ENCODE results near the gene NTSR1.

NTSR1 gene

DNA sequence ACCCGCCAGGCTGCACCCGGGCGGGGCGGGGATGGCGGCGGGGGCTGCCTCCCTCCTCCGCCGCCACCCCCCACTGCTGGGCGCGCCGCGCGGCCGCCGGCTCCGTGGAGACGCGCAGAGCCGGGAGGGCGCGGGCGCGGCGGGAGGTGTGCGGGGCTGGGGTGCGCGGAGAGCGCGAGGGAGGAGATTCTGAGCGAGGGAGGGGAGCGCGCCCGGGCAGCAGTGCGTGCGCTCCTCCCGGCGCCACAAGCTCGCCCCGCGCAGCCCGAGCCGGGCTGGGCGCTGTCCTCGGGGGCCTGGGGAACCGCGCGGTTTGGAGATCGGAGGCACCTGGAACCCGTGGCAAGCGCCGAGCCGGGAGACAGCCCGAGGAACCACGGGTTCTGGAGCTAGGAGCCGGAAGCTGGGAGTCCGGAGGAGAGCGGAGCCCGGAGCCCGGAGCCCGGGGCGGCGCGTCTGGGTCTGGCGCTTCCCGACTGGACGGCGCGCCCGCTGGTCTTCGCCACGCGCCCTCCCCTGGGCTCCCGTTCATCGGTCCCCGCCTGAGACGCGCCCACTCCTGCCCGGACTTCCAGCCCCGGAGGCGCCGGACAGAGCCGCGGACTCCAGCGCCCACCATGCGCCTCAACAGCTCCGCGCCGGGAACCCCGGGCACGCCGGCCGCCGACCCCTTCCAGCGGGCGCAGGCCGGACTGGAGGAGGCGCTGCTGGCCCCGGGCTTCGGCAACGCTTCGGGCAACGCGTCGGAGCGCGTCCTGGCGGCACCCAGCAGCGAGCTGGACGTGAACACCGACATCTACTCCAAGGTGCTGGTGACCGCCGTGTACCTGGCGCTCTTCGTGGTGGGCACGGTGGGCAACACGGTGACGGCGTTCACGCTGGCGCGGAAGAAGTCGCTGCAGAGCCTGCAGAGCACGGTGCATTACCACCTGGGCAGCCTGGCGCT lies at the start of gene NTSR1:
Gene NTSR1, plus strand, starts transcription at position 246 of the 946 bp plus-strand sequence. Its CDS starts 372 bp downstream, at position 618.
- peak; percentile 30 for DNase-seq

DNA sequence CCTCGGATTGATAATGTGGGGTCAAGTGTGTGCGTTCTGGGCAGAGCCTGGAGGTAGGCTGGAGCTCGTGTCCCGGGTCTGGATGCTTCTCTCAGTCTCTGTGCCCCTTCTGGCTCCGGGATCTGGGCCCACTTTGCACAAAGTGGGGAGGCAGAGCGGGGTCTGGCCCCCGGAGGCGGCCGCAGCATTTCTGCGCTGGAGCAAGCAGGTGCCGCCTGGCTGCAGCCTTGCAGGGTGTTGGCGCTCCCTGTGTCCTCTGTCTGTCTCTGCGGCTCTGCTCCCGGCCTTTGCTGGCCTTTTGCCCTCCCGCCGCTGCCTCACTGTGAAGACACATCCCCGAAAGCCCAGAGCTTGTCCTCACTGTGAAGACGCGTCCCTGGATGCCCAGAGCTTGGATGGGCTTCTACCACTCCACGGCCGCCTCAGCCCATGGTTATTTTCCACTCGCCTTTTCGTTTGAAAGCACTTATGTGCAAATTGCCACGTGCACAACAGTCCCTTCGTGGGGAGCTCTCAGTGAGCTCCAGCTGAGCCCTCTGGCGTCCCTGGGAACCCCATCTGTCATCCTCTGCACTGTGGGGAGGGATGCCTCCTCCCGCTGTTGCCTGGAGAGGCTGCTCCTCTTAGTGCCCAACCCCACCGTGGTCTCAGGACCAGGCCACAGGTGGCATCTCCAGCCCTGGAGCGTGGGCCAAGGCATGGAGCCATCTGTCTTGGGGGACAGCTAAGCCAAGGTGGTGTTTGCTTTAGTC lies 49.0 kb upstream of the NTSR1 start:
- DNase-seq, result no peak

DNA sequence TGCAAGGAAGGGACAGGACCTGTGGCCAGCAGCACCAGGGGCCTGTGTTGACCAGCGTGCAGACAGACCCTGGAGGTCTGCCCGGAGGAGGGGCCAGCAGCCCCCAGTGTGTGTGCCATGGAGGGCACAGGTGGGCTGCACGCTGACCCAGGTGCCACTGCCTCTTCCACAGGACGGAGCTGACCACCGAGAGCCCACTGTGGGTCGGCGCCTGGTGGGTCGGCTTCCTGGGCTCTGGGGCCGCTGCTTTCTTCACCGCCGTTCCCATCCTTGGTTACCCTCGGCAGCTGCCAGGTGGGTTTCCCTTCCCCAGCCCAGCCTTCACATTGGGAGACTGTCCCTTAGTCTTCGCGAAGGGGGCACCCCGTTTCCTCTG lies 48.4 kb upstream of the NTSR1 start:
- no peak for DNase-seq

DNA sequence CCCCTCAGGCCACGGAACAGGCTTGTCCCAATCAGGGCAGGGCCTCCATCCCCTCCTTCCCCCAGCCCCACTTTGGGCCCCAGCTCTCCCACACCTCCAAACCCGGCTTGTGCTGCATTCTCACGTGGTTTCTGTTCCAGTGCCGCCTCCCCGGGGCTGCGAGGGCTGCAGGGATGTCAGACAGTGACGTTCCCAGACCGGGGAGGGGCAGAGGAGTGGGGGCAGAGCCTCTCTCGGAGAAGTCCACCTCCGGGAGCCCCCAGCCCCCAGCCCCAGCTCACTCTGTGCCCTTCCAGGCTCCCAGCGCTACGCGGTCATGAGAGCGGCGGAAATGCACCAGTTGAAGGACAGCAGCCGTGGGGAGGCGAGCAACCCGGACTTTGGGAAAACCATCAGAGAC lies 47.9 kb upstream of the NTSR1 start:
- no peak for DNase-seq

DNA sequence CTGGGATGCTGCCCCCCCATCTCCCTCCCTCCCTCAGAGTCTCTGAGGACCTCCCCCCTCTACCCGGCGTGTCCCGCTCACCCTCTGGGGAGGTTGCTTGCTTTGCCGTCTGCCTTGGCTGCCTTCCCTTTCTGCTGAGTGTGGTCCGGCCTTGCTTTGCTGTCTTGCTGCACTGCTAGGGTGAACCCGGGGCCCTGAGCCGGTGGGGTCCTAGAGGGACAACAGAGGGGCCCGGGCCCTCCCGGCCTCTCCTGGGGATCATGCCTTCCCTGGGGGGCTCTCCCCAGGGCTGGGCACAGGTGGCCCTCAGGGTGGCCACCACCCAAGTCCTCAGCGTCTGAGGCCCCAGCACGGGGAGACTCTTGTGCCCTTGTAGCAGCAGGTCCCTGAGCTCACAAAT lies 47.0 kb upstream of the NTSR1 start:
- DNase-seq, result no peak

DNA sequence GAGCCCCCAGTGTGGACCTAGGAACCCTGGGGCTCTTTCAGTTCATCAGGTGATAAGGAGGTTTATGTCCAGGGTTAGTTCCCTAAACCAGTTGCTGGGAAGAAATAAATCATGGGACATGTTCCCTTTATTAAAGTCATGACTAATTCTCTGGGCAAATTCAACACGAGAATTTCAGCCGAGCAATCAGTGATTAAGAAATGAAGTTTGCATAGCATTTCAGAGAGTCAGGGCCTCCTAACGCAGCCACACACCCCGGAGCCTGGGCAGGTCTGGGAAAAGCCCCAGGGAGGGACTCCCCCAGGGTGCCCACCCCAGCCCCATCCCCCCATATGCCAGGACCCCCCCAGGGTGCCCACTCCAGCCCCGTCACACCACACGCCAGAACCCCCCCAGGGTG lies 46.2 kb upstream of the NTSR1 start:
- DNase-seq, result no peak

DNA sequence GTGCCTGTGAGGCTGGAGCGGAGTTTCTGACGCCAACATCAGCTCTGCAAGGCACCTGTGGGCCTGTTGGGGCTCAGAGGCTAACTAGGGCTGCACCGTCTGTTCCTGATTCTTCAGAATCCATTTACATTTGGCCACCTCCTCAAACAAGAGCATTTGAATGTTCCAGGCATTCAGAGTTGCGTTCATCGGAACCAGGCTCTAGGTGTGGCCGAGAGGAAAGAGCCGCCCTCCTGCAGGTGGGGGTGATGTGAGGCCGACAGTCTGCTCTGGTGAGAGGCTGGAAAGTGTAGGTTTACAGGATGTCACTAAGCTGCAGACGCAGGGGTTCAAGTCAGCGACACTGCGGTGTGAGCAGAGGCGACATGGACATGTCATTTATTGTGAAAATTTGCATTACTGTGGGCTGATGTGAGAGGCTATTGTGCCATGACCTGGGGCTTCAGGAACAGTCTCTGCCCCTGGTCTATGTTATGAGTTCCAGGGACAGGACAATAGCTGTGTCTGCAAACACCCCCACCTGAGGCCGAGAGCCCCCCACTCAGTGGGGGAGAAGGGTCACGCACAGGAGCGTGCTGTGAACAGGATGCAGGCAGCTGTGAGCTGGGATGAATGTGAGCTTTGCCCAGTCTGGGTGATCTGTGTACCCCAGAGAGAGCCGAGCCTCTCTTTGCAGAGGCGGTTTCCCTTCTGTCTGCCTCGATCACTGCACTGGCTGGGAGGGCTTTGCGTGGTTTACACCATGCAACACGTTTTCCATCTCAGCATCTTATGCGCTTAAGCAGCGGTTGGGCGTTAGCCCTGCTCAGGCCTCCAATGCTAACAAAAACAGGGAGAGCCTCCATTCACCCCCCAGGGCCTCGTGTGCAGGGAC lies 45.3 kb upstream of the NTSR1 start:
- no peak for DNase-seq

DNA sequence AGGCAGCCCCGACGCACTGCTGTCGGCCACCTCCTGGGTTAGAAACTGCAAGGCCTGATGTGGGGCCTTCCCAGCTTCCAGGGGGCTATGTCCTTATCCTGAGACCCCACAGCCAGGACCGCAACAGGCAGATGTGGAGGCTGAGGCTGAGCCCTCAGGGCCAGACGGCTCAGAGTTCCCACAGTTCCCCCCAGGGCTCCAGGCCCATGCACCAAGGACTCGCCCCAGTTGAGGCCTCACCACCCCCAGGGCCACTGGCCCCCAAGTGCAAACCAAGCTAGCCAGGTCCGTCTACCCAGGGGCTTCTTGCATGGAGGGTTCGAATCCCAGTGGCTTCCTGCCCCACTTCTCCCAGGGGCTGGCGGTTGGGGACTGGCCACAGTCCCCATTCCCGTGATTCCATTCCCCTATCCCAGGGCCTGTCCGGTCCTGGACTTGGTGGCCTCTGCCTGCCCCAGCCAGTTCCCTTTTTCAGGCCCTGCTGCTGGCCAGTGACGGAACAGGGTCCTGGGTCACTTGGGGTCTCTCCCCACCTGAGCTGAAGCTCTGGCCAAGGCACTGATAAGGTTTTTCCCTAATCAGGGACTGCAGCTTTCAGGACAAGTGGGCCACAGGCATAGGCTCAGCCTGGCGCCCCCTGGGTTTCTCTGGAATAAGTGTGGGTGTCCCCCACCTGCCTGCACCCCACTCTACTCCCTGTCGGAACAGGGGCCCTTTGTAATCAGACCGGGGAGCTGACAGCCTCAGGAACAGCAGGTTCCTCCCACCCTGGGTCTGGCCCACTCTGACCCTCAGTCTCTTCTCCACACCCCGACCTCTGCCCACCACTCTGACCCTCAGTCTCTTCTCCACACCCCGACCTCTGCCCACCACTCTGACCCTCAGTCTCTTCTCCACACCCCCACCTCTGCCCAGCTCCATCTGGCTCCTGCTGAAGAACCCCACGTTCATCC lies 44.3 kb upstream of the NTSR1 start:
- no peak for DNase-seq

DNA sequence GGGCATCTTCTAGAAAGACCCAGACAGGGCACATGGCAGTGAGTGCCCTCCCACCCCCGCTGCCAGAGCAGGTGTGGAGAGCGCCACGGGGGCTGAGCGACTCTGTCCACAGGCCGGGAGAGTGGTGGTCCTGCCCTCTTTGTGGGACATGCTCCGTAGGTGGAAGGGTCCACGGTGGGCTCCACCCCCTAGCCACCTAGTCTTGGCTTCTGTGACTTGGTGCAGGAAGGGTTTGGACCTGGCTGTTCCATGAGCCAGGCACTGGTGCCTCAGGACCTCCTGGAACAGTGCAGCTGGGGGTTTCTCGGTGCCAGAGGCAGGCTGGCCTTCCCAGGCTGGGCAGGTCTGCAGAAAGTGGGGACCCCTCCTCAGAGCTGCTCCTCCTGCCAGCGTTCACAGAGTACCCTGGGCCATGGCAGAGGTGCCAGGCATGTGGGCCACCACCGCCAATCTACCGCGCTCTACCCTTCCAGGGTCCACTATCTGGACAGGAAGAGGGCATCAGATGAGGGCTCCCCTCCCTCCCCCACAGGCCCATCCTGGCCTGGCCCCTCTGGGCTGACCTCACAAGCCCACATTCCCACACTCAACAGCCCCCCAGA lies 43.4 kb upstream of the NTSR1 start:
- no peak for DNase-seq

DNA sequence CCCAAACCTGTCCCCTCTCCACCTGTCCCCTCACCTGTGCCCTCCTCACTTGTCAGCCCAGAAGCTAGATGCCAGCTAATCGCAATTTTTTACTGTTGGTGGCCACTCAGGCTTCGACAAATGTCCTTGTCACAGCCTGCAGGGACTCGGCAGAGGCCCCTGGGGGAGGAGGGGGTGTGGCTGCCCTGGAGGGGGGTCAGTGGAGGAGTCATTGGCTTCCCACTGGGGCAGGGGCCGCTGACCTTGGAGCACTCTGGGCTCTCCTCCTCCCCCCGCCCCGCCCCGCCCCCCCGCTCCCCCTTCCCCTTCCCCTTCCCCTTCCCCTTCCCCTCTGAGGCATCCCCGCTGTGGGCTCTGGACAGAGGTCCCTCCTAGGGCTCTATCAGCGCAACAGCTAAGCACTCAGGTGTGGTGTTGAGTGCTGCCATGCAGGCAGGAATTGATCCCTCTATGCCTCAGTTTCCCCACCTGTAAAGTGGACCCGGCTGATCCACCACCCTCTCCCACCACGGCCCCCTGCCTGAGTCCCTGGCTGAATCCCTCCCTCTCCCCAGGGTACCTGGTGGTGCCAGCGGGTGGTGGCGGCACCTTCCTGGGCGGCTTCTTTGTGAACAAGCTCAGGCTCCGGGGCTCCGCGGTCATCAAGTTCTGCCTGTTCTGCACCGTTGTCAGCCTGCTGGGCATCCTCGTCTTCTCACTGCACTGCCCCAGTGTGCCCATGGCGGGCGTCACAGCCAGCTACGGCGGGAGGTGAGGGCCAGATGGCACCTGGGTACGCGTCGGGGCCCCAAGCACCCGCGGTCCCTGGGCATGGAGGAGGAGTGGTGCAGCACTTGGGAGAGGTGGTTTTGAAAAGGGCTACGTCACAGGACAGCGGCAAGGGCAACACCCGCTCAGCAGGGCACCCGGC lies 42.6 kb upstream of the NTSR1 start:
- peak; percentile 86 for DNase-seq

DNA sequence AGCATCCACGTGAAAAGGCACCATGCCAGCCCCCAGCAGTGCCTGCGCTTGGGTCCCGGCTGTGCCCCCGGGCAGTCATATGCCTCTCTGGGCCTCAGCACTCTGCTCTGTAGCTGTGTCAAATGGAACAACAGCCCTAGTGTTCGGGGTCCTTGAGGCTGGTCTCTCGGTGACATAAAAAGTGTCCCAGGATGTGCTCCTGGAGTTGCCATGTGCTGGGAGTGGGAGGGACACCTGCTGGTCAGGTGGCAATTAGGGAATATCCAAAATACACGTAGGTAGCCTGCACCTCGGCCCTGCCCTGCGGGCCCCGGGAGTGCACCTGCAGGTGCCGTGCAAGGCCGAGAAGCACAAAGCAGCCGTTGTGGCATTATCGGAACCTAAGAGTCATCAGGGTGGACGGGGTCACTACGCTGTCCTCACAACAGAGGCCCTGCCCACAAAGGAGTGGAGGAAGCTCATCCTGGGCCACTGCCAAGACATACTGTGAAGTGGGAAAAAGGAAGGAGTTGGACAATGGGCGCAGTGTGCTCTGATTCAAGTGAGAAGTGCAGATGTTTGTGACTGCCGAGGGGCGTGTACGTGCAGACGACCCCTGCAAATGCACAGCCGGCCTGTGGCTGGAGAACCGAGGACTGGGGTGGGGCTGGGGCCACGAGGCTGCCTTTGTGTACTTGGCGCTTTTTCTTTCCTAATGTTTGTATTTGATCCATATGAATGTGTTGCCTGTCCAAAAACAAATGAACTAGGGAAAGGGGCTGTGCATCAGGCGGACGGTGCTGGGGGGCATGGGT lies 41.7 kb upstream of the NTSR1 start:
- peak; percentile 80 for DNase-seq

DNA sequence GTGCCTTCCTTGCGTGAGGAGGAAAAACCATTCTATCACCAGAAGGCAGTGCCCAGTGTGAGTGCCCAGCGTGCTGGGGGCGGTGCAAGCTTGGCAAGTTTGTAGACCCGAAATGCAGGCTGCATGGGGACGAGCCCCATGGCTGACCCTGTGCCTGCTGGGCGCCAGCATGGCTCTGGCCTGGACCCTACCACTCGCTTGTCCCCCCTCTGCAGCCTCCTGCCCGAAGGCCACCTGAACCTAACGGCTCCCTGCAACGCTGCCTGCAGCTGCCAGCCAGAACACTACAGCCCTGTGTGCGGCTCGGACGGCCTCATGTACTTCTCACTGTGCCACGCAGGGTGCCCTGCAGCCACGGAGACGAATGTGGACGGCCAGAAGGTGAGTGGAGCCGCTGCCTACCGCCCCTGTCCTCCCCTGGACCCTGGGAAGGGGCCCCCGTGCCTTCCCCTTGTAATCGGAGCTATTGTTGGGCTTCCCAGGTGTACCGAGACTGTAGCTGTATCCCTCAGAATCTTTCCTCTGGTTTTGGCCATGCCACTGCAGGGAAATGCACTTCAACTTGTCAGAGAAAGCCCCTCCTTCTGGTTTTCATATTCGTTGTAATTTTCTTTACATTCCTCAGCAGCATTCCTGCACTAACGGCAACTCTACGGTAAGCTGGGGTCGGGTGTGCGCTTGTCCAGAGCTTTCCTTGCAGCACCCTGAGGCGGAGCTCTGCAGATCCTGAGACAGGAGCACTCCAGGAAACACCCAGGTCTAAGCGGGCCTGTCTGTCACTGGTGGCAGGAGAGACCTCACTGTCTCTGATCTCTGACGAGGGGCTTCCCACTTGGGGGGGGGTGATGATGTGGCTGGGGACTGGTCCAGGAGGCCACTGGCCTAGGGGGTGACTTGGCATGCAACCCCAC lies 40.9 kb upstream of the NTSR1 start:
- DNase-seq, result no peak

DNA sequence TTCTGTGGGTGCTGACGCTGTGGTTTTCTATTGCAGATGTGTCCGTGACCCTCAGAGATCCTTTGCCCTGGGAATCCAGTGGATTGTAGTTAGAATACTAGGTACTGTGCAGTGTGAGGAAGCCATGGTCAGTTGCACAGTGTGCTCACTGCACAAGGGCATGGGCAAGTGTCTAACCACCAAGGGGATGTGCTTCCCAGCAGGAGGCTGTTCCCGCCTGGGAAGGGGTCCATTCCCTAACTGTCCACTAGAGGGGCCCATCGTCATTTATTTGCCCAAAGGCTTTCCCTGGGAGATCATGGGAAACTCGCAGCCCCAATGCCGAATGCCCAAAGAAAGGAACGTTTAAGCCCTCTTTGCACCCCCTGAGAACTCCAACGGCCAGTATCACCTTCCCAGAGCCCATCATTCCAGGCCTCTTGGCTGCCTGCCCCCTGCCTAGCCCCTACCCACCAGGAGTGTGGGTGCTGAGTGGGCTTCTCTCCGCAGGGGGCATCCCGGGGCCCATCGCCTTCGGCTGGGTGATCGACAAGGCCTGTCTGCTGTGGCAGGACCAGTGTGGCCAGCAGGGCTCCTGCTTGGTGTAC lies 40.1 kb upstream of the NTSR1 start:
- peak; percentile 68 for DNase-seq

DNA sequence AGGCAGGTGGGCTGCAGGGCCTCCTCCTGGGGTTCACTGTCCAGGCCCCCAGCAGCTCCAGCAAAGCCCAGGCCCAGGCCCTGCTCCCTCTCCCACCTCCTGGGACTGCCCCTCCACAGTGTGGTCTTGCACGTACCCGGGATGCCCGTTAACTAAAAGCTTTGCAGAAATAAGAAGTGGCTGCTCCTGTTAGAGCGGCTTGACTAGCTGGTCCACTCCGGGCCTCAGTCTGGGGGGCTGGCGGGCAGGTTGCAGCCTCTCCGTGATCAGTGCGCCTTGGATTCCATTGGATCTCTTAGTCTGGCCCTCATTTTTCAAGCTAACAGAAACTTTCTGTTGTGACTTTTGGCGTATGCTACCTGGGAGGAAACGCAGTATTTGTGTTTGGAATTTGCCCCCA lies 39.4 kb upstream of the NTSR1 start:
- no peak for DNase-seq

DNA sequence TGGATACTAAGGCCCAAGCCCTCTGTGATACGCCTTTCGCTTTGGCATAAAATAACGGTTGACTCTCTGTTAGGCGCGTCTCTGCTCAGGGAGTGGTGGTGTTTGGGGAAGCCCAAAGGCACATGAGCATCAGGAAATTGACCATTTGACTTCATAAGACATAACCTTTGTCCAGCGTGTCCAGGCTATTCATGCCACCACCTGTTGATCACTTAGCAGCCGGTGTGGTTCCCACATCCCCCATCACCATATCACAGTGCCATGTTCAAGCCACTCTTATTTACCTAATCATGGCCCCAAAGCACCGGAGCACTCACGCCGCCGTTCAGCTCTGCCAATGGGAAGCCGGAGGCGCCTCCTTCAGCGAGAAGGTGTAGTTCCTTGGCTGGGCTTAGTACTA lies 38.5 kb upstream of the NTSR1 start:
- no peak for DNase-seq

DNA sequence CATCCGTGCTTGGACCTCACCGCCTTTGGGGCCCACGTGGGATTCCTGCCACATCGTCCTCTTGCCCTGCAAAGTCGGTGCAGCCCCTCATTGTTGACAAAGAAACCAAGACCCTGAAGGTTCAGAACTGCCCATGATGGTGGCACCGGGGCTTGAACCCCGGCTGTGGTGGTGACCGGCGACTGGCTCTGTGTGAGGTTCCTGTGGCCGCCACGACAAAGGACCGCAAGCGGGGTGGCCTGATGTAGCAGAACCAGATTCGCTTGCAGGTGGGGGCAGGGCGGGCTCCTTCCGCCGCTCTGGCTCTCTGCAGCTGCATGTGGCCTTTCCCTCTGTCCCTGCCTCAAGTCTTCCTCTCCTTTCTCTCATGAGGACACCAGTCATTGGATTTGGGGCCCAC lies 37.6 kb upstream of the NTSR1 start:
- DNase-seq, result no peak

DNA sequence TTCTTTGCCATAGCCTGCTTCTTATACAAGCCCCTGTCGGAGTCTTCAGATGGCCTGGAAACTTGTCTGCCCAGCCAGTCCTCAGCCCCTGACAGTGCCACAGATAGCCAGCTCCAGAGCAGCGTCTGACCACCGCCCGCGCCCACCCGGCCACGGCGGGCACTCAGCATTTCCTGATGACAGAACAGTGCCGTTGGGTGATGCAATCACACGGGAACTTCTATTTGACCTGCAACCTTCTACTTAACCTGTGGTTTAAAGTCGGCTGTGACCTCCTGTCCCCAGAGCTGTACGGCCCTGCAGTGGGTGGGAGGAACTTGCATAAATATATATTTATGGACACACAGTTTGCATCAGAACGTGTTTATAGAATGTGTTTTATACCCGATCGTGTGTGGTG lies 36.9 kb upstream of the NTSR1 start:
- no peak for DNase-seq

DNA sequence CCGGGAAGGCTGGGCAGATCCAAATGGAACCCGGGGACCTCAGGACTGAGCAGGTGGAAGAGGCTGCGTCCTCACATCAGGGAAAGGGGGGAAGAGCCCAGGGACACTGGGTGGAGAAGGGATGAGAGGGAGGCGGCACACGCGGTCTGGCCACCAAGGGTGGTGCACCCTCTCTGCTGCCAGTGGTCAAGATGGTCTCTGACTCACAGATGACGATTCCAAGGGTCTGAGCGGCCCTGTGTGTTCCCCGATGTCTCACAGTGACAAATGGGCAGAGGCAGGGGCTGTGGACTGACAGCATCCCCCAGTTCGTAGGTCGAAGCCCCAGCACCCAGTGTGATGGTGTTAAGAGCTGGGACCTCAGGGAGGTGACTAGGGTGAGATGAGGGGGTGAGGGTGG lies 34.3 kb upstream of the NTSR1 start:
- no peak for DNase-seq

All from NCI-H69 (cell line).